Sigmoid colon (tissue), 7 donors: ENCODE measurements around the gene RETNLB. TPM values are rescaled to one million over a fixed set of nuclear protein-coding genes. Genes with fewer than 3 reads are reported as not detected.

Experiments used
- DNase-seq: peaks from one replicate; pipeline ENCODE4 v3.0.0-alpha.2; 2019
- H3K27ac ChIP-seq, 4 donors: fragments of 200-600 bp; sonication (generic); one replicate each; pipeline ENCODE4 v1.5.1; 2016 to 2019; ENCODE audit warnings: mild to moderate bottlenecking in 1 of 4
- H3K27me3 ChIP-seq, 3 donors: fragments of 200-600 bp; sonication (generic); one replicate each; pipeline ENCODE4 v1.5.1; 2019; ENCODE audit warnings: mild to moderate bottlenecking in 1 of 3
- H3K36me3 ChIP-seq, 4 donors: fragments of 200-600 bp; sonication (generic); one replicate each; pipeline ENCODE4 v1.5.1; 2016 to 2019
- H3K4me1 ChIP-seq, 4 donors: fragments of 200-600 bp; sonication (generic); one replicate each; pipeline ENCODE4 v1.5.1; 2017 to 2019
- H3K4me3 ChIP-seq, 4 donors: fragments of 200-600 bp; sonication (generic); one replicate each; pipeline ENCODE4 v1.5.1; 2017 to 2019; ENCODE audit warnings: mild to moderate bottlenecking in 2 of 4, moderate library complexity in 1 of 4
- H3K9me3 ChIP-seq, 4 donors: fragments of 200-600 bp in 3 of 4; sonication (generic) in 3 of 4; one replicate each; pipeline versions ENCODE4 v1.5.1 to v1.6.1; 2013 to 2019
- EP300 ChIP-seq, 4 donors: sonication (generic); formaldehyde crosslinking; IDR thresholded peaks; one replicate each; pipeline ENCODE4 v1.6.1; 2017; ENCODE audit warnings: antibody characterized with exemption in 4 of 4
- POLR2A ChIP-seq, 2 donors: fragments of 450-650 bp; IDR thresholded peaks; one replicate each; pipeline ENCODE4 v1.6.1; 2016; ENCODE audit warnings: antibody characterized with exemption in 2 of 2, mild to moderate bottlenecking in 2 of 2, moderate library complexity in 2 of 2
- POLR2AphosphoS5 ChIP-seq, 4 donors: sonication (generic); formaldehyde crosslinking; IDR thresholded peaks; one replicate each; pipeline ENCODE4 v1.6.1; 2017; ENCODE audit warnings: antibody characterized with exemption in 4 of 4
- WGBS, 2 donors: extraction: QIAGEN DNeasy Blood & Tissue Kit; methylation state at CpG; one replicate each; pipeline ENCODE4 v1.1.7; 2013; 5-methylcytosine and 5-hydroxymethylcytosine counted together
- intact Hi-C: fragments of 100-400 bp; cut with DNase I; formaldehyde crosslinking; loops from one replicate; pipeline ENCODE4 v1.15.1; 2023
- polyA plus RNA-seq, 3 donors: library from polyadenylated mRNA; stranded (reverse); fragments of 200-250 nt; gene quantifications; one replicate each; pipeline ENCODE4 v1.2.3, GENCODE V29; 2013
- total RNA-seq, 4 donors: library from RNA; depleted of rRNA; stranded (reverse); fragments of >200 nt; gene quantifications; one replicate each; pipeline ENCODE4 v1.1.0, GENCODE V29; 2016
- TF ChIP-seq, protein P1 (sequence below), 4 experiments: fragments of 450-650 bp in 3 of 4; fragments of 200-600 bp in 1 of 4; IDR thresholded peaks; one replicate each; pipeline ENCODE4 v1.5.1; 2016 to 2019; ENCODE audit warnings: antibody characterized with exemption in 4 of 4, mild to moderate bottlenecking in 3 of 4, moderate library complexity in 2 of 4
- donor health status: healthy with polysubstance abuse.
- donor health status: Bipolar disorder and iron deficiency.
- donor health status: healthy.

The RETNLB gene
- total and polyA plus RNA-seq, 7 donors, result 48.6 to 86.0 (median 55.3) TPM; not detected in 4

DNA sequence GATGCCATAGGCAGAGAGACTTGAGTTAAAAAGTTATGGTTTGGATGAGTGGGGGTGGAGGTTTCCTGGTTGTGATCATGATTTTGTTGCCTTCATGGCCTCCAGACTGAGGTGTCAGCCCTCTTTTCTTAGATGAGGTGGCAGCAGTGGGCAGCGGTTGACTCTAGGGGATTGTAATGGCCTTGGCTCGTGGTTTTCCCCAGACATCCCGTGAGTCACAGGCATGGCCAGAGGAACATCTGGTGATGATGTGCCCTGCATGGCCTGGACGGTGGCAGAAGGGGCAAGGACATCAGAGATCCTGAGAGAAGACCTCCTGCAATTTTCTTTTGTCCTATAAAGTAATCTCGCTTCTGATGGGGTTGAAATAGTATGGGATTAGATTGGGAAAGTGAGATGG lies 12.4 kb downstream of the RETNLB start:
- intact Hi-C loops, result no loop called here
- DNase-seq, result no peak
- Histone ChIP-seq H3K4me3 (no peak overlapping the region), H3K27me3 (no peaks in the 10 kb centered on the region), H3K4me1 (no peaks in the 10 kb centered on the region), H3K9me3 (no peaks in the 10 kb centered on the region), H3K27ac (no peak overlapping the region), H3K36me3 (no peaks in the 10 kb centered on the region)
- 92% methylated on average over 5 of the region's 5 CpGs for WGBS, 2 donors
- TF ChIP-seq POLR2A (IDR thresholded peaks at IDR 0.05) (no peak), POLR2AphosphoS5 (IDR thresholded peaks at IDR 0.05) (no peak), EP300 (IDR thresholded peaks at IDR 0.05) (no peak)
- TF ChIP-seq, protein P1, sequence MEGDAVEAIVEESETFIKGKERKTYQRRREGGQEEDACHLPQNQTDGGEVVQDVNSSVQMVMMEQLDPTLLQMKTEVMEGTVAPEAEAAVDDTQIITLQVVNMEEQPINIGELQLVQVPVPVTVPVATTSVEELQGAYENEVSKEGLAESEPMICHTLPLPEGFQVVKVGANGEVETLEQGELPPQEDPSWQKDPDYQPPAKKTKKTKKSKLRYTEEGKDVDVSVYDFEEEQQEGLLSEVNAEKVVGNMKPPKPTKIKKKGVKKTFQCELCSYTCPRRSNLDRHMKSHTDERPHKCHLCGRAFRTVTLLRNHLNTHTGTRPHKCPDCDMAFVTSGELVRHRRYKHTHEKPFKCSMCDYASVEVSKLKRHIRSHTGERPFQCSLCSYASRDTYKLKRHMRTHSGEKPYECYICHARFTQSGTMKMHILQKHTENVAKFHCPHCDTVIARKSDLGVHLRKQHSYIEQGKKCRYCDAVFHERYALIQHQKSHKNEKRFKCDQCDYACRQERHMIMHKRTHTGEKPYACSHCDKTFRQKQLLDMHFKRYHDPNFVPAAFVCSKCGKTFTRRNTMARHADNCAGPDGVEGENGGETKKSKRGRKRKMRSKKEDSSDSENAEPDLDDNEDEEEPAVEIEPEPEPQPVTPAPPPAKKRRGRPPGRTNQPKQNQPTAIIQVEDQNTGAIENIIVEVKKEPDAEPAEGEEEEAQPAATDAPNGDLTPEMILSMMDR (IDR thresholded peaks at IDR 0.05), result no peak

DNA sequence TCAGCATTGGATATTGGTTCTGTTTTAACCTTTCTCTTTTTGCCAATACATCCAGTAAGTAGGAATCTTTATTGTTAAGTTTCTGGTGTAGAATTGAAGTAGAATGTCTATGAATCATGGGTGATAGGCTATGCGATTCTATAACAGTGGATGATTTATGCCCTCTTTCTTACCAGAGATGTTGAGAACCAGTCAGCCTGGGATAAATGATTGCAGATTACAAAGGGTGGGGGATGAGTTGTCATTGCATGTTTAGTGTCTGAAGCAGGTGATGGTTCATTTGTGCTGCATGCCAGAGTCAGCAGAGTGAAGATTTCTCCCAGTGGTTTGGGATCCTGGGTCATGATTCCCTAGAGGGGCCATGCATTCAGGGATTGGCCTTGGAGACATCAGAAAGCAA lies 14.3 kb downstream of the RETNLB start:
- intact Hi-C loops, result no loop called here
- WGBS, 2 donors, result 94 to 98% methylated on average over 1 of the region's 1 CpG
- no peak overlapping the region for H3K27ac ChIP-seq

DNA sequence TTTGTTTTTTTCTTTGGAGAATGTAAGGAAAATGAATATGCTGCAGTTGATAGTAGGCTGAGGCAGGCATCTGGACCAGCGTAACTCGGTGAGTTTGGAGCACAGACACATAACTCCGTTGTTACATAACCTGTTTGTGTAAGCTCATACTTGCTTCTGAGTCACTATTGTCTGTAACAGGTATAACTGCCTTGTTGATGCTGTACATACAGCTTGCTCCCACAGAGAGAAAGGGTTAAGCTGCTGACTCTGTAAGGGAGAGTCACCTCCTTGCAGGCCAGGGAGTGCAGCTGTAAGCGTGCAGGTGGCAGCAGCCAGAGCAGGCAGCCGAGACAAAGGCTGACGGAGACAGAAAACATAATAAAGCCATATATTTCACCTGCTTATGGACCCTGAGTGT lies 20.4 kb downstream of the RETNLB start:
- Histone ChIP-seq H3K27me3 (no peaks in the 10 kb centered on the region), H3K36me3 (no peaks in the 10 kb centered on the region), H3K9me3 (no peaks in the 10 kb centered on the region), H3K4me3 (no peak overlapping the region), H3K4me1 (no peaks in the 10 kb centered on the region), H3K27ac (no peak overlapping the region)
- no peak for DNase-seq
- WGBS, 2 donors, result 80 to 87% methylated on average over 6 of the region's 6 CpGs
- intact Hi-C loops, result no loop called here
- TF ChIP-seq POLR2AphosphoS5 (IDR thresholded peaks at IDR 0.05), result no peak

More for the DNA sequence above, 14.3 kb downstream of the RETNLB start:
- no peaks in the 10 kb centered on the region for H3K36me3 ChIP-seq
- H3K4me3 ChIP-seq, result no peak overlapping the region
- H3K9me3 ChIP-seq, result no peaks in the 10 kb centered on the region
- TF ChIP-seq, protein P1 (IDR thresholded peaks at IDR 0.05), result no peak
- TF ChIP-seq POLR2A (IDR thresholded peaks at IDR 0.05) (no peak), POLR2AphosphoS5 (IDR thresholded peaks at IDR 0.05) (no peak), EP300 (IDR thresholded peaks at IDR 0.05) (no peak)
- H3K27me3 ChIP-seq, result no peaks in the 10 kb centered on the region
- no peaks in the 10 kb centered on the region for H3K4me1 ChIP-seq
- no peak for DNase-seq

DNA sequence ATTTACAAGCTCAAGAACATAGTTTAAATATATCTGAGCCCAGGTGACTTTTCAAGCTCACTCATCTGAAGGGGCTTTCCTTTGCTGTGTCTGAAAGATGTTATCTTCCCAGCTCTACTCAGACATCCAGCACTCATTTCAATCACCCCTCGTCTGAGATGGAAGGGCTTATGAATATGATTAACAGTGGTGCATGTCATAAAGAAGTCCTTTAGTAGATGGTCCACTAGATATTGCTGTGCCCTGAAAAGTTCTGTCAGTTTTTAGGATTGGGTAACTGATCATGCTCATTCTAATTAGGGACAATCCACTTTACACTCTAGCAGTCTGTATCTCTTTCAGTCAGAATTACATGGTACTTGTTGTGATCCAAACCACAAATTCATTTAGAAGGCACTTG lies 28.3 kb downstream of the RETNLB start:
- TF ChIP-seq POLR2AphosphoS5 (IDR thresholded peaks at IDR 0.05), result no peak
- TF ChIP-seq, protein P1 (IDR thresholded peaks at IDR 0.05), result no peak
- TF ChIP-seq POLR2A (IDR thresholded peaks at IDR 0.05), result no peak
- TF ChIP-seq EP300 (IDR thresholded peaks at IDR 0.05), result no peak
- Histone ChIP-seq H3K27me3 (no peaks in the 10 kb centered on the region), H3K27ac (no peak overlapping the region), H3K4me3 (no peak overlapping the region), H3K36me3 (no peaks in the 10 kb centered on the region), H3K4me1 (no peaks in the 10 kb centered on the region), H3K9me3 (no peaks in the 10 kb centered on the region)
- intact Hi-C loops, result no loop called here
- WGBS, 2 donors, result 64 to 75% methylated on average over 1 of the region's 1 CpG
- DNase-seq, result no peak

DNA sequence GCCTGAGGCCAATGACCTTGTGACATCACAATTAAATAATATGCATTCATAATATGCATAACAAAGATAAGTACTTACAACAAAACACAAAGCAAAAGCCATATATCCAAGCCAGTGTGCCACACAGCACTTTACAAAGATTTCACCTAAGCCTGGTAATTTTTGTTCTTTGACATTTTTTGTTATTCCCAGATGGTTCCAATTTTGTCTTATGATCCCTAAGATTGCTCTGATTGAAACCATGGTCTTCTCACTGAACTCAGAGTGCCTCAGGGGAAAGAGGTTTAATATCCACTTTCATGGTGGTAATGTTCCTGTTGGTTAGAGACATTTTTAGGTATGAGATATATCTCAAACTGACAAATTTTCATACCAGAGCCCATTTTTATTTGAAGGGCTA lies 29.1 kb downstream of the RETNLB start:
- TF ChIP-seq EP300 (IDR thresholded peaks at IDR 0.05) (no peak), POLR2AphosphoS5 (IDR thresholded peaks at IDR 0.05) (no peak), POLR2A (IDR thresholded peaks at IDR 0.05) (no peak)
- TF ChIP-seq, protein P1 (IDR thresholded peaks at IDR 0.05), result no peak
- H3K27me3 ChIP-seq, result no peaks in the 10 kb centered on the region
- H3K4me3 ChIP-seq, result no peak overlapping the region
- intact Hi-C loops, result no loop called here
- H3K4me1 ChIP-seq, result no peaks in the 10 kb centered on the region
- H3K36me3 ChIP-seq, result no peaks in the 10 kb centered on the region
- no peak overlapping the region for H3K27ac ChIP-seq
- H3K9me3 ChIP-seq, result no peaks in the 10 kb centered on the region
- DNase-seq, result no peak
